Stimulated activated CD8-positive, alpha-beta memory T cell treated with anti-CD3 and anti-CD28 coated beads, Interleukin-7, amount 100 ng/mL, for 4 hours (primary cell): Measurements from ENCODE around the gene CANT1.

ENCODE experiments used
- DNase-seq, 2 donors: peaks; one replicate each; pipeline ENCODE4 v3.0.0-alpha.2; 2020; ENCODE audit warnings: low read depth in 2 of 2

The CANT1 gene

GRCh38 chr17:79008666-79009387 is 737 bp downstream of the CANT1 start:
- DNase-seq, result no peak

GRCh38 chr17:79007504-79008381 is 1.8 kb downstream of the CANT1 start:
- no peak for DNase-seq

GRCh38 chr17:79006794-79007503 is 2.6 kb downstream of the CANT1 start:
- DNase-seq, result no peak

GRCh38 chr17:79006046-79006445 is 3.5 kb downstream of the CANT1 start:
- DNase-seq, result no peak

- no peak for DNase-seq
Observed at GRCh38 chr17:79005063-79005861, 4.3 kb downstream of the CANT1 start.

GRCh38 chr17:79003661-79004411 is 5.7 kb downstream of the CANT1 start:
- DNase-seq, result no peak

GRCh38 chr17:79002796-79003593 is 6.6 kb downstream of the CANT1 start:
- no peak for DNase-seq

GRCh38 chr17:79002291-79002690 is 7.3 kb downstream of the CANT1 start:
- no peak for DNase-seq

- DNase-seq, result no peak
Observed at GRCh38 chr17:79001190-79002020, 8.2 kb downstream of the CANT1 start.

GRCh38 chr17:79000396-79001189 is 9.0 kb downstream of the CANT1 start:
- DNase-seq, result no peak

- DNase-seq, result no peak
Observed at GRCh38 chr17:78999947-79000395, 9.6 kb downstream of the CANT1 start.

GRCh38 chr17:78999056-78999768 is 10.4 kb downstream of the CANT1 start:
- DNase-seq, result no peak

- DNase-seq, result no peak
Observed at GRCh38 chr17:78998311-78999055, 11.1 kb downstream of the CANT1 start.

GRCh38 chr17:78997881-78998280 is 11.7 kb downstream of the CANT1 start:
- no peak for DNase-seq

GRCh38 chr17:78997231-78997741 is 12.3 kb downstream of the CANT1 start:
- DNase-seq, result no peak

- DNase-seq, result no peak
Observed at GRCh38 chr17:78996781-78997201, 12.8 kb downstream of the CANT1 start.
